Osteoblast (primary cell): ENCODE results near the gene PLA2G4B. TPM values are rescaled to one million over a fixed set of nuclear protein-coding genes. Genes with fewer than 3 reads are reported as not detected.

Experiments
- DNase-seq: peaks from one replicate; pipeline ENCODE4 v3.0.0; 2011; ENCODE audit warnings: low spot score, mixed read lengths; ENCODE audit not compliant: insufficient read length; ENCODE audit errors: missing footprints
- H2AFZ ChIP-seq: 2 replicates; pipeline ENCODE4 v1.6.0; 2011; ENCODE audit warnings: mild to moderate bottlenecking, low read length
- H3K27ac ChIP-seq: 2 replicates; pipeline ENCODE4 v1.5.1; 2011; ENCODE audit warnings: mild to moderate bottlenecking, low read depth, low read length, moderate library complexity
- H3K27me3 ChIP-seq: 2 replicates; pipeline ENCODE4 v1.6.0; 2012; ENCODE audit warnings: mild to moderate bottlenecking, control low read depth, inconsistent platforms, low read length, moderate library complexity; ENCODE audit not compliant: insufficient read depth
- H3K36me3 ChIP-seq: 2 replicates; pipeline ENCODE4 v1.5.1; 2011; ENCODE audit warnings: mild to moderate bottlenecking, low read length, control low read depth, moderate library complexity; ENCODE audit not compliant: insufficient read depth
- H3K4me1 ChIP-seq: 2 replicates; pipeline ENCODE4 v1.5.1; 2011; ENCODE audit warnings: mild to moderate bottlenecking, low read length, control low read depth, moderate library complexity; ENCODE audit not compliant: insufficient read depth
- H3K4me2 ChIP-seq: 2 replicates; pipeline ENCODE4 v1.6.0; 2011; ENCODE audit warnings: mild to moderate bottlenecking, low read length; ENCODE audit not compliant: insufficient read depth
- H3K4me3 ChIP-seq: fragments of 200-600 bp; sonication (generic); 3 replicates; pipeline ENCODE4 v1.5.1; 2012; ENCODE audit warnings: mild to moderate bottlenecking, low read length, inconsistent platforms; ENCODE audit not compliant: insufficient read depth
- H3K79me2 ChIP-seq: 2 replicates; pipeline ENCODE4 v1.6.0; 2012; ENCODE audit warnings: mild to moderate bottlenecking, low read length, control low read depth, inconsistent platforms; ENCODE audit not compliant: insufficient read depth
- H3K9me3 ChIP-seq: 2 replicates; pipeline ENCODE4 v1.5.1; 2011; ENCODE audit warnings: low read depth, low read length, control low read depth
- H4K20me1 ChIP-seq: 2 replicates; pipeline ENCODE4 v1.6.0; 2012; ENCODE audit warnings: mild to moderate bottlenecking, low read length, control low read depth; ENCODE audit not compliant: insufficient read depth
- CTCF ChIP-seq: IDR thresholded peaks from 2 replicates; pipeline ENCODE4 v1.5.1; 2011; ENCODE audit warnings: mild to moderate bottlenecking, low read depth, low read length, moderate library complexity; ENCODE audit errors: extremely low read depth
- total RNA-seq: library from RNA; depleted of rRNA; stranded (reverse); fragments of >200 nt; gene quantifications from 2 replicates; pipeline ENCODE4 v1.2.3, GENCODE V29; 2012

PLA2G4B gene
- total RNA-seq, 1 donor: 0.72 TPM

GRCh38 chr15:41855261-41855961 lies 16.8 kb downstream of the PLA2G4B start:
- H3K9me3 ChIP-seq: no peaks in the 10 kb centered on the region

GRCh38 chr15:41856262-41856661 lies 17.6 kb downstream of the PLA2G4B start:
- H2AFZ ChIP-seq: no peak overlapping the region
- H3K4me1 ChIP-seq: no peaks in the 10 kb centered on the region
- H3K4me3 ChIP-seq: no peak overlapping the region
- peaks cover 16% of the 10 kb centered on the region for H3K27me3 ChIP-seq
- no peaks in the 10 kb centered on the region for H4K20me1 ChIP-seq
- no peak overlapping the region for H3K27ac ChIP-seq
- DNase-seq: no peak
- H3K36me3 ChIP-seq: no peaks in the 10 kb centered on the region
- H3K79me2 ChIP-seq: no peaks in the 10 kb centered on the region
- H3K4me2 ChIP-seq: no peak overlapping the region
- no peak for TF ChIP-seq CTCF
- no peaks in the 10 kb centered on the region for H3K9me3 ChIP-seq

More at GRCh38 chr15:41855261-41855961, 16.8 kb downstream of the PLA2G4B start:
- H3K27me3 ChIP-seq: peaks cover 24% of the 10 kb centered on the region
- DNase-seq: no peak
- H3K36me3 ChIP-seq: no peaks in the 10 kb centered on the region
- no peaks in the 10 kb centered on the region for H4K20me1 ChIP-seq
- no peak for TF ChIP-seq CTCF
- H2AFZ ChIP-seq: no peak overlapping the region
- H3K27ac ChIP-seq: no peak overlapping the region
- H3K4me3 ChIP-seq: no peak overlapping the region
- H3K4me2 ChIP-seq: no peak overlapping the region
- no peaks in the 10 kb centered on the region for H3K79me2 ChIP-seq
- H3K4me1 ChIP-seq: no peaks in the 10 kb centered on the region

- Histone ChIP-seq H3K36me3 (no peaks in the 10 kb centered on the region), H3K27ac (no peak overlapping the region), H3K9me3 (no peaks in the 10 kb centered on the region), H3K4me3 (no peak overlapping the region), H2AFZ (no peak overlapping the region), H4K20me1 (no peaks in the 10 kb centered on the region), H3K4me1 (no peaks in the 10 kb centered on the region), H3K79me2 (no peaks in the 10 kb centered on the region), H3K27me3 (peaks cover 13% of the 10 kb centered on the region), H3K4me2 (no peak overlapping the region)
- no peak for TF ChIP-seq CTCF
- no peak for DNase-seq
These were observed 18.1 kb downstream of the PLA2G4B start for GRCh38 chr15:41856716-41857115.

GRCh38 chr15:41857316-41857715 lies 18.7 kb downstream of the PLA2G4B start:
- Histone ChIP-seq H3K27ac (no peak overlapping the region), H3K79me2 (no peaks in the 10 kb centered on the region), H3K4me2 (no peak overlapping the region), H2AFZ (no peak overlapping the region), H3K4me1 (no peaks in the 10 kb centered on the region), H3K9me3 (no peaks in the 10 kb centered on the region), H4K20me1 (no peaks in the 10 kb centered on the region), H3K4me3 (no peak overlapping the region), H3K27me3 (peaks cover 7% of the 10 kb centered on the region), H3K36me3 (no peaks in the 10 kb centered on the region)
- no peak for TF ChIP-seq CTCF
- DNase-seq: no peak
